Loucy (cell line): ENCODE data around the gene IL12B.

Experiments
- H2AFZ ChIP-seq: fragments of 200-600 bp; sonication (generic); 2 replicates; pipeline ENCODE4 v1.6.0; 2016; ENCODE audit warnings: antibody characterized with exemption, mild to moderate bottlenecking, low read length, moderate library complexity
- H3F3A ChIP-seq: fragments of 200-600 bp; 2 replicates; pipeline ENCODE4 v1.6.0; 2016; ENCODE audit warnings: antibody characterized with exemption, low read depth, mild to moderate bottlenecking
- H3K27me3 ChIP-seq: fragments of 200-600 bp; sonication (generic); 2 replicates; pipeline ENCODE4 v1.6.1; 2014; ENCODE audit warnings: low read length, mild to moderate bottlenecking; ENCODE audit not compliant: insufficient read depth, poor library complexity, severe bottlenecking
- H3K36me3 ChIP-seq: fragments of 200-600 bp; sonication (generic); 2 replicates; pipeline ENCODE4 v1.6.1; 2016; ENCODE audit warnings: low read length; ENCODE audit not compliant: insufficient read depth
- H3K4me1 ChIP-seq: fragments of 200-600 bp; sonication (generic); 2 replicates; pipeline ENCODE4 v1.5.1; 2014; ENCODE audit warnings: low read length, mild to moderate bottlenecking; ENCODE audit not compliant: insufficient read depth, poor library complexity, severe bottlenecking
- H3K4me2 ChIP-seq: fragments of 200-600 bp; sonication (generic); 2 replicates; pipeline ENCODE4 v1.6.0; 2014; ENCODE audit warnings: antibody characterized with exemption, low read length, low read depth, mild to moderate bottlenecking; ENCODE audit not compliant: poor library complexity, severe bottlenecking
- H3K4me3 ChIP-seq: fragments of 200-600 bp; sonication (generic); 2 replicates; pipeline ENCODE4 v1.5.1; 2014; ENCODE audit warnings: low read length, mild to moderate bottlenecking, mixed read lengths; ENCODE audit not compliant: poor library complexity, severe bottlenecking
- H3K79me2 ChIP-seq: fragments of 200-600 bp; sonication (generic); 2 replicates; pipeline ENCODE4 v1.6.1; 2014; ENCODE audit warnings: low read length; ENCODE audit not compliant: insufficient read depth
- H3K9ac ChIP-seq: fragments of 200-600 bp; sonication (generic); 2 replicates; pipeline ENCODE4 v1.6.0; 2014; ENCODE audit warnings: mild to moderate bottlenecking, low read depth, low read length, moderate library complexity; ENCODE audit not compliant: poor library complexity, severe bottlenecking
- H3K9me2 ChIP-seq: fragments of 200-600 bp; sonication (generic); replicated peaks from 2 replicates; pipeline ENCODE4 v1.6.1; 2016; ENCODE audit warnings: low read depth, low read length, mixed read lengths
- H3K9me3 ChIP-seq: fragments of 200-600 bp; sonication (generic); 2 replicates; pipeline ENCODE4 v1.6.1; 2014; ENCODE audit warnings: mild to moderate bottlenecking, antibody characterized with exemption, low read length, low read depth; ENCODE audit not compliant: insufficient read depth
- H4K20me1 ChIP-seq: fragments of 200-600 bp; sonication (generic); 2 replicates; pipeline ENCODE4 v1.6.0; 2014; ENCODE audit warnings: antibody characterized with exemption, low read length, mild to moderate bottlenecking; ENCODE audit not compliant: insufficient read depth, poor library complexity, severe bottlenecking
- CTCF ChIP-seq: fragments of 200-600 bp; sonication (generic); conservative IDR thresholded peaks from 2 replicates; pipeline ENCODE4 v1.5.1; 2014; ENCODE audit warnings: mild to moderate bottlenecking, antibody characterized with exemption, low read length
- EZH2phosphoT487 ChIP-seq: fragments of 200-600 bp; IDR thresholded peaks from 2 replicates; pipeline ENCODE4 v1.6.1; 2018; ENCODE audit warnings: antibody characterized with exemption, mild to moderate bottlenecking, moderate library complexity, borderline replicate concordance

Gene IL12B

GRCh38 chr5:159324102-159324755, 6.1 kb downstream of the IL12B start:
- no peaks in the 10 kb centered on the region for H3K79me2 ChIP-seq
- H3K4me2 ChIP-seq: no peak overlapping the region
- no peak overlapping the region for H3K4me3 ChIP-seq
- H3K27me3 ChIP-seq: no peaks in the 10 kb centered on the region
- no peak for TF ChIP-seq EZH2phosphoT487
- TF ChIP-seq CTCF: no peak
- H2AFZ ChIP-seq: no peak overlapping the region
- H3K36me3 ChIP-seq: no peaks in the 10 kb centered on the region
- no peaks in the 10 kb centered on the region for H3K9me3 ChIP-seq
- H3K9me2 ChIP-seq: no peaks in the 10 kb centered on the region
- no peaks in the 10 kb centered on the region for H3F3A ChIP-seq
- no peaks in the 10 kb centered on the region for H3K4me1 ChIP-seq
- H3K9ac ChIP-seq: no peak overlapping the region
- no peaks in the 10 kb centered on the region for H4K20me1 ChIP-seq

- no peaks in the 10 kb centered on the region for H3K9me3 ChIP-seq
- H3K4me2 ChIP-seq: no peak overlapping the region
- no peak overlapping the region for H2AFZ ChIP-seq
- no peaks in the 10 kb centered on the region for H4K20me1 ChIP-seq
- no peaks in the 10 kb centered on the region for H3F3A ChIP-seq
- TF ChIP-seq EZH2phosphoT487: no peak
- no peak for TF ChIP-seq CTCF
- H3K9me2 ChIP-seq: no peaks in the 10 kb centered on the region
- no peaks in the 10 kb centered on the region for H3K27me3 ChIP-seq
- no peaks in the 10 kb centered on the region for H3K4me1 ChIP-seq
- no peaks in the 10 kb centered on the region for H3K79me2 ChIP-seq
- no peak overlapping the region for H3K4me3 ChIP-seq
- H3K9ac ChIP-seq: no peak overlapping the region
- no peaks in the 10 kb centered on the region for H3K36me3 ChIP-seq
These were observed 8.1 kb downstream of the IL12B start for GRCh38 chr5:159322180-159322579.

DNA sequence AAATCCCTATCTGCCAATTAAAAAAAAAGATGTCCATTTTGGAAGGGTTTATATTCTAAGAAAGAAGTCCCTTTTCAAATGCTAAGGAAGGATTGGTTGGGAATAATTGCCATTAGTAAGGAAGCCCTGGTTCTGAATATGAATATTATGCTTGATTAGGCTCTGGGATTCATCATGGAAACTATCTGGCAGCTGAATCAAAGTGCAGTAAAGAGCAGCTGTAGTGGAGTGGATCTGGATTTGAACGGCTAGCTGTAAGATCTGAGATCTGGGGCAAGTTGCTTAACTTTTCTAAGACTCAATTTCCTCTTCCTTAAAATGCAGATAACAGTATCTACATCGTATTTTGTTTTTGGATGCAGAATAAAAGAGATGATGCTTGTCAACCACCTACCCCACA, 10.5 kb downstream of the IL12B start:
- no peaks in the 10 kb centered on the region for H3K79me2 ChIP-seq
- no peaks in the 10 kb centered on the region for H3K36me3 ChIP-seq
- no peaks in the 10 kb centered on the region for H3K9me2 ChIP-seq
- no peak overlapping the region for H3K4me2 ChIP-seq
- H3K27me3 ChIP-seq: no peaks in the 10 kb centered on the region
- no peaks in the 10 kb centered on the region for H4K20me1 ChIP-seq
- TF ChIP-seq CTCF: no peak
- TF ChIP-seq EZH2phosphoT487: no peak
- H3K4me1 ChIP-seq: no peaks in the 10 kb centered on the region
- no peak overlapping the region for H3K4me3 ChIP-seq
- H3K9ac ChIP-seq: no peak overlapping the region
- H3K9me3 ChIP-seq: no peaks in the 10 kb centered on the region
- no peak overlapping the region for H2AFZ ChIP-seq
- no peaks in the 10 kb centered on the region for H3F3A ChIP-seq
